ENCODE results near the gene ACE.

The ACE gene

DNA sequence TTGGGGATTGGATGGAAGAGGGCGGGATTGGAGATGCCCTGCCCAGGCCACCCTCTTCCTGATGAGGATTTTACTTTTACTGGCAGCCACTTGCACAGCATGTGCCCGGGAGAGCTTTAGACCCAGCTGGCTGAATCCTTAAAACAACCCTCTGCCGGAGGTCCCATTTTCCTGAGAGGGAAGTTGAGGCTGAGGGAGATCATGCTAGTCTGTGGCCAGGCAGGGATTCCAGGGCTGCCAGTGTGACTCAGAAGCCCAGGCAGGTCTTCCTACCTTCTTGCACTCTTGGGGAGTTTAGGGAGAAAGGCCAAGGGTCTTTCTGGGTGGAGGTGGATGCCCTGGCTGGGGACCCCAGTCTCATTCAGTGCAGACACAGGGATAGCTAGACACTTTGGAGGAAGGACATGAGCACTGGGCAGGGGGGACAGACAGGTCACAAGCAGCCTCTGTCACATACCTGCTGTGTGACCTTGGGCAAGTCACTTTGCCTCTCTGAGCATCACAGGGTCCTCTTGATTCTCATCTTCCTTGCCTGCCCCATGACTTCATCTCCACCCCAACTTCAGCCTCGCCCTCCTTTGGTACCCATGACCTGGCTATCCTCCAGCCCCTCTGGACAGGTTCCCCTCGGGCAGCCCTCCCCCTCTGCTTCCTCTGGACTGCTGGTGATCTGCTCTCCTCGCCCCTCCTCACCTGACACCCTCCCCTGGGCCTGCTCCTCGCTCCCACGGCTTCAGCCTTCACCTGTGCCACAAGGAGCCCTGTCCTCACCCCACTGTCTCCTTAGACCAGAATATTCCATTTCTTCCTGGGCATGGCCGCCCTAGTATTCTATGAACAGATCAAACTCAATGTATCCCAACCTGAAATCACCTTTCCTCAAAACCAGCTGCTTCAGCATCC lies 62.1 kb downstream of the ACE start:
- no peak for DNase-seq

DNA sequence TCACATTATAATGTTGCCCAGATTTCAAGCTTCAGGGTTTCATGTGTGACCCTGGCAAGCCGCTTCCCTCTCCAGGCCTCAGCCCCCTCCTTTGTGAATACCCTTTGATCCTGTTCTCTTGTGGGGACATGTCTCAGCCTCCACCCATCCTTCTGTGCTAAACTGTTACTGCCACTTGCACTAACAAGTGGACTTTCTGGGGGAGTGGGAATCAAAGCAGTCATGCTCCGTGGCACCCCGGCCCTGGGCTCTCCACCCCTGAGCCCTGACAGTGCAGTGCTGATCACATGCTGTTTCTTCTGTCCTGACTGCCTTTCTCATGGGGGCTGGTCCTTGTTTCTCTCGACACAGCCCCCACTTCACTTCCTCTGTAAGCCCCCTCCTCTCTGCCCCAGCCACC lies 63.7 kb downstream of the ACE start:
- no peak for DNase-seq

DNA sequence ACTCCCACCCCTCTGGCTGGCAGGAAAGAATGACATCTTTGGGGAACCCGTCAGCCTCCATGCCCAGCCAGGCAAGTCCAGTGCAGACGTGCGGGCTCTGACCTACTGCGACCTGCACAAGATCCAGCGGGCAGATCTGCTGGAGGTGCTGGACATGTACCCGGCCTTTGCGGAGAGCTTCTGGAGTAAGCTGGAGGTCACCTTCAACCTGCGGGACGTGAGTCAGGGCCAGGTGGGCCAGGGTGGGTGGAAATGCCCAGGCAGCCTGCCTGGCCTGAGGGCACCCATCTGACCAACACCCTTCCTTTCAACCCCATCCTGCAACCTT lies 65.3 kb downstream of the ACE start:
- DNase-seq, result no peak

GRCh38 chr17:63542942-63543821 lies 66.3 kb downstream of the ACE start:
- DNase-seq, result no peak

- DNase-seq, result no peak
These were observed 67.1 kb downstream of the ACE start for GRCh38 chr17:63543822-63544420.

DNA sequence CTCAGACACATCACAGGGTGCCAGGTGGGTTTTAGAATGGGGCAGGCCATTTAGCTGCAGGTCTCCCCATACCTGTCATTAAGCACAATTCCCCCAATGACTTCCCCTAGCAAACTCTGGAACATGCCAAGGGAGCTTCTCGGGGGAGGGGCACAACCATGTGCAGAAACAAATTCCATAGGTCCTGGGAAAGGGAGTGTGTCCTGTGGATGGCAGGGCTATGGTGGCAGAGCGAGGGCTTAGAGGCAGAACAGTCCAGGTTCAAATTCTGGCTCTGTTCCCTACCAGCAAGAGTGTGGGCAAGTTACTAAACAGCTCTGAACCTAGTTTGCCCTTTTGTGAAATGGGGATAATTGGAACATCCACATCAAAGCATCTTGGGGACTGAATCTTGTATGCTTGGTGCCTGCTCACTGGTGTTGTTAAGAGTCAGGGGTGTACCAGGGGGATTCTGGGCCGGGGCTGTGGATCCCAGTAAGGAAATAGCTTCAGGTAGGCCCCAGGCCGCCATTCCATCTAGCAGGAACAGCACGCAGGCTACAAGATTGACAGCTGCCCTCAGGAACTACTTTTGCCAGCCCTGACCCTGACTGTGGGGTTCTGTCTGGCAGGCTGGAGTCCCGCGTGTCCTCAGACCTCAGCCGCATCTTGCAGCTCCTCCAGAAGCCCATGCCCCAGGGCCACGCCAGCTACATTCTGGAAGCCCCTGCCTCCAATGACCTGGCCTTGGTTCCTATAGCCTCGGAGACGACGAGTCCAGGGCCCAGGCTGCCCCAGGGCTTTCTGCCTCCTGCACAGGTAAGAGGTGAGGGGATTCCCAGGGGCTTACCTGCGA lies 67.8 kb downstream of the ACE start:
- no peak for DNase-seq

DNA sequence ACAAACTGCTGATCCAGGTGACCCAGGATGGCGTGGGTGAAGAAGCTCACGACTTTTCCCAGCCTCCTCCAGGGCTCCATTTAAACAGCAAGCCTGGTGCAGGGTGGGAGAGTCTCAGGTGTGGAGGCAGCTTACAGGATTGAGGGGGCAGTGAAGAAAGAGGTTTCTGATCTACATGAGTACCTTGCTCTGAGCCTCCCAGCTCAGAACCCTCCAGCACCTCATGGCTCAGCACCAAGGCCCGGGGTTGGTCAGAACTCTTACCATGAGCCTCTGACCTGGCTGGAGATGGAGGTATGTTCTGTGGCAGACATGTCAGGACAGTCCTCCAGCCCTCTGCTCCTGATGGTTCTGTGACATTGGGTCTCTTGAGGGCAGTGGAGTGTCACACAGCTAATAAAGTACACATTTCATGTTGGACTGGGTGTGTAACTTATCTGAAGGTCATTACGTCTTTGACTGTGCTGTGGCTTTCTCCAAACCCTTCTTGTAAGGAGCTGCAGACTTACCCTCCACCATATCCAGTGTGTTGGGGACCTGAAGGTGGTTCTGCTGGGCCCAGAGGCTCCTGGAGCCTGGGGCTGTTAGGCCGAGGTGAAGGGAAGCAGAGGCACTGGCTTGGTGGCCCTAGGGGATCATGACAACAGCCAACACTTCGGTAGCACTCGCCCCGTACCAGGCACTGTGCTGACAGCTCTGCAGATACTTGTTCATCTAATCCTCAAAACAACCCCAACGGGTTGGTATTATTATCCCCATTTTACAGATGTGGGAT lies 69.6 kb downstream of the ACE start:
- no peak for DNase-seq

GRCh38 chr17:63547083-63547523 lies 70.2 kb downstream of the ACE start:
- DNase-seq, result no peak
